Activated CD4-positive, alpha-beta T cell treated with anti-CD3 and anti-CD28 coated beads for 36 hours (primary cell): ENCODE results near the gene GMCL1. TPM values are rescaled to one million over a fixed set of nuclear protein-coding genes. Genes with fewer than 3 reads are reported as not detected.
A peak's percentile ranks its signal among the peaks of the same experiment; 100 is the strongest.
"Not testable (repeated sequence)": the region's sequence is repeated elsewhere in the genome, so short reads cannot be mapped to it uniquely, and the experiment has no call there.

Experiments used
- ATAC-seq: fragments of 200-7000 bp; cut with Tn5 transposase; one replicate; pipeline ENCODE4 v1.10.0; 2021; ENCODE audit warnings: mild to moderate bottlenecking, moderate library complexity
- CTCF ChIA-PET: fragments of 350-600 bp; sonication (Branson Sonifier 250); formaldehyde crosslinking; loops from one replicate; lab custom pipeline; 2021; ENCODE audit warnings: antibody characterized with exemption; lab: Charles Lee
- POLR2A ChIA-PET: fragments of 350-600 bp; sonication (Branson Sonifier 250); formaldehyde crosslinking; loops from one replicate; lab custom pipeline; 2021; ENCODE audit warnings: antibody characterized with exemption, inconsistent platforms; lab: Charles Lee
- DNase-seq: peaks from one replicate; pipeline ENCODE4 v3.0.0-alpha.2; 2020
- H3K27ac Mint-ChIP-seq: one replicate; pipeline ENCODE4 v1.8.0; 2021; ENCODE audit warnings: mixed read lengths
- H3K27me3 Mint-ChIP-seq: one replicate; pipeline ENCODE4 v1.8.0; 2021; ENCODE audit warnings: mixed read lengths
- H3K36me3 Mint-ChIP-seq: one replicate; pipeline ENCODE4 v1.8.0; 2021; ENCODE audit warnings: low read depth, mixed read lengths
- H3K4me1 Mint-ChIP-seq: one replicate; pipeline ENCODE4 v1.8.0; 2021; ENCODE audit warnings: mixed read lengths
- H3K4me3 Mint-ChIP-seq: one replicate; pipeline ENCODE4 v1.8.0; 2021; ENCODE audit warnings: mild to moderate bottlenecking, moderate library complexity, mixed read lengths
- H3K9me3 Mint-ChIP-seq: one replicate; pipeline ENCODE4 v1.8.0; 2021; ENCODE audit warnings: low read depth, mixed read lengths
- intact Hi-C, 2 experiments: fragments of 100-400 bp; cut with DNase I in 1 of 2; cut with micrococcal nuclease in 1 of 2; formaldehyde crosslinking; loops; one replicate each; pipeline versions ENCODE4 v1.14.2 to v1.15.1; 2022 to 2024; cut with DNase I, micrococcal nuclease
- total RNA-seq, 2 experiments: library from RNA; stranded (reverse); gene quantifications; one replicate each; pipeline ENCODE4 v1.2.3, GENCODE V29; 2021

Gene GMCL1
- total RNA-seq, 2 experiments from 2014 or later, result 14.5 to 20.3 TPM

GRCh38 chr2:69858261-69858660 is 28.8 kb downstream of the GMCL1 start:
- H3K27ac Mint-ChIP-seq, result no peak overlapping the region
- no peak overlapping the region for H3K4me3 Mint-ChIP-seq
- intact Hi-C loops, result no loop called here
- ChIA-PET CTCF (interaction anchor here (0.6 to 1.0 kb wide), 5 partner anchors 10 to 14 kb away, joined by 3 to 4 read pairs (median 3); no protein-coding TSS in a partner anchor), POLR2A (no interaction called here)
- no peak for DNase-seq
- H3K36me3 Mint-ChIP-seq, result peaks cover 8% of the 10 kb centered on the region
- no peak for ATAC-seq
- H3K27me3 Mint-ChIP-seq, result no peaks in the 10 kb centered on the region
- H3K9me3 Mint-ChIP-seq, result no peaks in the 10 kb centered on the region
- H3K4me1 Mint-ChIP-seq, result no peaks in the 10 kb centered on the region

DNA sequence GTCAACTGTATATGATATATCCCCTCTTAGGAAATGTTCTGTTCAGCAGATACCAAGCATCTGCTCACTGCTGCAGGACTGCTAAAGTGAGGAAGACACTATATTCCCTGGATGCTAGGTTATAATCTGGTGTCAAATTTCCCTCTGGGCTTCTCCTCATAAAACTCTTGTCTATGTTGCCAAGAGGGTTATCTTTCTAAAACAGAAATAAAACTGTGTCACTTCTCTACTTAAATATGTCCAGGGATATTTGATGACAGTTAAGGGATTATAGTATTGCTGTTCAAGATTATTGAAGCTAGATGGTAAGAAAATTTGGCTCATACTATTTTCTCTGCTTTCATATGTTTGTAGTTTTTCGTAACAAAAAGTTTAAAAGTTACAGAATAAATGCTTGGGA is 33.8 kb downstream of the GMCL1 start:
- POLR2A ChIA-PET, result interaction anchor here (0.7 kb wide), 1 partner anchor 519 kb away, joined by 4 read pairs; no protein-coding TSS in a partner anchor
- no peak for ATAC-seq
- intact Hi-C loops, result no loop called here
- Mint-ChIP-seq H3K4me1 (no peaks in the 10 kb centered on the region), H3K27me3 (no peaks in the 10 kb centered on the region), H3K9me3 (no peaks in the 10 kb centered on the region), H3K4me3 (no peak overlapping the region), H3K27ac (no peak overlapping the region), H3K36me3 (peaks cover 23% of the 10 kb centered on the region)
- CTCF ChIA-PET, result interaction anchor here (0.5 to 2.7 kb wide), 2 partner anchors 60 to 139 kb away, joined by 4 to 12 read pairs; no protein-coding TSS in a partner anchor
- DNase-seq, result no peak

GRCh38 chr2:69888451-69888850 is 59.0 kb downstream of the GMCL1 start:
- CTCF ChIA-PET, result interaction anchor here (0.7 kb wide), 1 partner anchor 404 kb away, joined by 9 read pairs; no protein-coding TSS in a partner anchor
- intact Hi-C loops, result no loop called here

GRCh38 chr2:69889302-69889701 is 59.8 kb downstream of the GMCL1 start:
- intact Hi-C loops, result no loop called here
- H3K4me3 Mint-ChIP-seq, result no peak overlapping the region
- ChIA-PET POLR2A (no interaction called here), CTCF (interaction anchor here (0.6 kb wide), 1 partner anchor 86 kb away, joined by 3 read pairs; no protein-coding TSS in a partner anchor)
- peaks cover 2% of the 10 kb centered on the region for H3K9me3 Mint-ChIP-seq
- ATAC-seq, result no peak
- H3K27me3 Mint-ChIP-seq, result no peaks in the 10 kb centered on the region
- peaks cover 4% of the 10 kb centered on the region for H3K36me3 Mint-ChIP-seq
- DNase-seq, result no peak
- no peak overlapping the region for H3K27ac Mint-ChIP-seq
- peaks cover 8% of the 10 kb centered on the region for H3K4me1 Mint-ChIP-seq

More at GRCh38 chr2:69888451-69888850, 59.0 kb downstream of the GMCL1 start:
- no peak overlapping the region for H3K4me3 Mint-ChIP-seq
- DNase-seq (no peak), ATAC-seq (peak; percentile 49)
- H3K36me3 Mint-ChIP-seq, result no peaks in the 10 kb centered on the region
- H3K27me3 Mint-ChIP-seq, result no peaks in the 10 kb centered on the region
- H3K27ac Mint-ChIP-seq, result no peak overlapping the region
- peaks cover 2% of the 10 kb centered on the region for H3K9me3 Mint-ChIP-seq
- POLR2A ChIA-PET, result no interaction called here
- peaks cover 8% of the 10 kb centered on the region for H3K4me1 Mint-ChIP-seq

- Mint-ChIP-seq H3K36me3 (peaks cover 8% of the 10 kb centered on the region), H3K4me3 (no peak overlapping the region), H3K9me3 (peaks cover 2% of the 10 kb centered on the region), H3K27me3 (no peaks in the 10 kb centered on the region), H3K27ac (no peak overlapping the region), H3K4me1 (peaks cover 22% of the 10 kb centered on the region)
- no peak for DNase-seq
- intact Hi-C loops, result no loop called here
- ChIA-PET POLR2A (no interaction called here), CTCF (interaction anchor here (0.7 kb wide), 1 partner anchor 100 kb away, joined by 3 read pairs; no protein-coding TSS in a partner anchor)
- ATAC-seq, result no peak
Observed at GRCh38 chr2:69890881-69891280, 61.4 kb downstream of the GMCL1 start.

DNA sequence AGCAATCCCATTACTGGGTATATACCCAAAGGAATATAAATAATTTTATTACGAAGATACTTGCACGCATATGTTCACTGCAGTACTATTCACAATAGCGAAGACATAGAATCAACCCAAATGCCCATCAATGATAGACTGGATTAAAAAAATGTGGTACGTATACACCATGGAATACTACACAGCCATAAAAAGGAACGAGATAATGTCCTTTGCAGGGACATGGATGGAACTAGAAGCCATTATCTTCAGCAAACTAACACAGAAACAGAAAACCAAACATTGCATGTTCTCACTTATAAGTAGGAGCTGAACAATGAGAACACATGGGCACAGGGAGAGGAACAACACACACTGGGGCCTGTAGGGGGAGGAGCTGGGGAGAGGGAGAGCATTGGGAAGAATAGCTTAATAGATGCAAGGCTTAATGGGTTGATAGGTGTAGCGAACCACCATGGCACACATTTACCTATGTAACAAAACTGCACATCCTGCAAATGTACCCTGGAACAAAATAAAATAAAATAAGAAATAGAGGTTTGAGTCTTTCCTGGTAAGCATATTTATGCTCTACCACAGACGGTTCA is 63.5 kb downstream of the GMCL1 start:
- H3K9me3 Mint-ChIP-seq, H3K27me3 Mint-ChIP-seq, ATAC-seq, DNase-seq: not testable (repeated sequence)
- Mint-ChIP-seq H3K4me3 (peak overlapping the region; percentile 98), H3K36me3 (peaks cover 18% of the 10 kb centered on the region), H3K4me1 (peaks cover 32% of the 10 kb centered on the region), H3K27ac (peak overlapping the region; percentile 99)
- intact Hi-C loops, result loop anchor here in 1 of 2 experiments (1.0 to 2.0 kb wide), 2 partner anchors 64 to 168 kb away; partner anchors contain the start of gene GMCL1
- ChIA-PET CTCF (interaction anchor here (0.7 to 1.4 kb wide), 6 partner anchors 14 to 323 kb away, joined by 3 to 4 read pairs (median 3); no protein-coding TSS in a partner anchor), POLR2A (interaction anchor here (1.4 kb wide), 1 partner anchor 22 kb away, joined by 7 read pairs; the partner anchor contains the start of gene MXD1)

DNA sequence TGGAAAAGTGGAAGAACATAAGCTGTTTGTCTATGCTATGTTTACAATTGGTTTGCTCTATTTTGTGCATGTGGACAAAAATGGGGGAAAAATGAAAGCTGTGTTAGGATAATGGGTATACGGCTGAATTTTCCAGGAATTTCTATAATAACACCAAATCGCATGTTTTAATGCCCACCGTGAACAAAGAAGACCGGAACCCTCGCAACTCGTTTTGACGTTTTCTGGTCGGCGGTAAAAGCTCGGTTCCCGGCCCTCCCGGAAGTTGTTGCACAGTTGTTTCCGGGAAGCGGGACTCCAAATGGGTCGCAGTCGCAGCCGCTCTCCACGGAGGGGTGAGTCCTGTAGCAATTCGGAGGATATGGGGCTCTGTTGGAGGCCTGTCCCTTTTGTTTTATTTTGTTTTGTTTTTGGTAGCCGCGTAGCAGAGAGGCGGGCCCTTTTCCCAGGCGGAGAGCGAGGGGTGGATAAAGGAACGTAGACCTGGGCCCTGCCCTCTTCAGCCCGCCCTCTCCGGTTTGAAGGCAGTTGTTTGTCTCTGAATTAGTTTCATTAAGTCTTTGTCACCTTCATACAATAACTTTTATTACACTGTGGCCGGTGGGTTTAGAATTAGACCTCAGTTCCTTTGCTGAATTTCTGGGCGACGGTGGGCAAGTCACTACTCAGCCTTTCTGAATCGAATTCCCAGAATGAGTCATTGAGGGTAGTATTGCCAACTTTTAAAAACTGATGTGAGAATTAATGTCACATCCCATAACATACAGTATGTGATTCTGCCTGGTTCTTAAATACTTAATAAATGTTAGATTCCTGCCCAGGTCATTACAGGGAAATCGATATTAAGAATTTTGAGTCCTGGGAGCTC is 64.5 kb downstream of the GMCL1 start, which contains the start of gene SNRNP27:
Gene SNRNP27, plus strand, starts transcription at position 273 of the 868 bp plus-strand sequence. Its CDS starts 29 bp downstream, at position 302.
- ATAC-seq, result peak; percentile 87
- peaks cover 23% of the 10 kb centered on the region for H3K36me3 Mint-ChIP-seq

GRCh38 chr2:69894737-69895136 is 65.3 kb downstream of the GMCL1 start:
- CTCF ChIA-PET, result interaction anchor here (0.5 to 1.4 kb wide), 4 partner anchors 19 to 1098 kb away, joined by 3 to 5 read pairs (median 4); no protein-coding TSS in a partner anchor

More for the DNA sequence above, 64.5 kb downstream of the GMCL1 start, which contains the start of gene SNRNP27:
- H3K27me3 Mint-ChIP-seq, result no peaks in the 10 kb centered on the region
- peaks cover 2% of the 10 kb centered on the region for H3K9me3 Mint-ChIP-seq
- H3K4me3 Mint-ChIP-seq, result peak within 1 kb of the TSS; percentile 98
- POLR2A ChIA-PET, result interaction anchor here (0.6 to 1.4 kb wide), 3 partner anchors 21 to 252 kb away, joined by 4 to 7 read pairs (median 5); partner anchors contain the start of gene MXD1
- peaks cover 34% of the 10 kb centered on the region for H3K4me1 Mint-ChIP-seq
- peak within 1 kb of the TSS; percentile 99 for H3K27ac Mint-ChIP-seq
- peak; percentile 89 for DNase-seq
- CTCF ChIA-PET, result interaction anchor here (0.5 to 1.4 kb wide), 14 partner anchors 13 to 1099 kb away, joined by 3 to 5 read pairs (median 3); no protein-coding TSS in a partner anchor
- intact Hi-C loops, result loop anchor here in 1 of 2 experiments (1.0 to 2.0 kb wide), 2 partner anchors 65 to 169 kb away; partner anchors contain the start of gene GMCL1

DNA sequence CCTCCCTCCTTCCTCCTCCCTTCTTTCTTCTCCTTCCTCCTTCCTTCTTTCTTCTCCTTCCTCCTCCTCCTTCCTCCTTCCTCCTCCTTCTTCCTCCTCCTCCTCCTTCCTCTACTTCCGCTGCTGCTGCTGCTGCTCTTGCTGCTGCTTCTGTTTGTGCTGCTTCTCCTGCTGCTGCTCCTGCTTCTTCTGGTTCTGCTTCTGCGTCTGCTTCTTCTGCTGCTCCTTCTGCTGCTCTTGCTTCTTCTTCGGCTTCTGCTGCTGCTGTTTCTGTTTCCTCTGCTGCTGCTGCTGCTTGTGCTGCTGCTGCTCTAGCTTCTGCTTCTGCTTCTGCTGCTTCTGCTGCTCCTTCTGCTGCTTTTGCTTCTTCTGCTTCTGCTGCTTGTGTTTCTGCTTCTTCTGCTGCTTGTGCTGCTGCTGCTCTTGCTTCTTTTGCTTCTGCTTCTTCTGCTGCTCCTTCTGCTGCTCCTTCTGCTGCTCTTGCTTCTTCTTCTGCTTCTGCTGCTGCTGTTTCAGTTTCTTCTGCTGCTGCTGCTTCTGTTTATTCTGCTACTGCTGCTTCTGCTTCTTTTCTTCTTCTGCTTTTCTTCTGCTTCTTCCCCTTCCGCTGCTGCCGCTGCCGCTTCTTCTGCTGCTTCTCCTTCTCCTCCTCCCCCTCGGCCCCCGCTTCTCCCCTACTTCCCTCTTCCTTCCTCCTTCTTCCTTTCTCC is 72.9 kb downstream of the GMCL1 start:
- CTCF ChIA-PET, result interaction anchor here (0.6 to 5.9 kb wide), 4 partner anchors 11 to 284 kb away, joined by 3 to 28 read pairs (median 3); partner anchors contain the start of gene MXD1

More at GRCh38 chr2:69894737-69895136, 65.3 kb downstream of the GMCL1 start:
- Mint-ChIP-seq H3K36me3 (peaks cover 27% of the 10 kb centered on the region), H3K4me1 (peaks cover 34% of the 10 kb centered on the region), H3K4me3 (peak overlapping the region; percentile 98), H3K27ac (peak overlapping the region; percentile 99)
- H3K27me3 Mint-ChIP-seq, POLR2A ChIA-PET, ATAC-seq, intact Hi-C loops, DNase-seq, H3K9me3 Mint-ChIP-seq: not testable (repeated sequence)

GRCh38 chr2:69907216-69907615 is 77.8 kb downstream of the GMCL1 start:
- ChIA-PET CTCF (interaction anchor here (0.7 to 1.0 kb wide), 2 partner anchors 13 to 177 kb away, joined by 3 read pairs; partner anchors contain the start of gene SNRNP27), POLR2A (interaction anchor here (0.6 kb wide), 1 partner anchor 284 kb away, joined by 3 read pairs; no protein-coding TSS in a partner anchor)
- H3K9me3 Mint-ChIP-seq, result no peaks in the 10 kb centered on the region
- peaks cover 31% of the 10 kb centered on the region for H3K36me3 Mint-ChIP-seq
- intact Hi-C loops, result no loop called here
- DNase-seq (no peak), ATAC-seq (no peak)
- no peak overlapping the region for H3K4me3 Mint-ChIP-seq
- H3K27ac Mint-ChIP-seq, result no peak overlapping the region
- peaks cover 20% of the 10 kb centered on the region for H3K4me1 Mint-ChIP-seq
- no peaks in the 10 kb centered on the region for H3K27me3 Mint-ChIP-seq

More for the DNA sequence above, 72.9 kb downstream of the GMCL1 start:
- ATAC-seq (peak; percentile 24), DNase-seq (peak; percentile 27)
- H3K27me3 Mint-ChIP-seq, result no peaks in the 10 kb centered on the region
- no peaks in the 10 kb centered on the region for H3K9me3 Mint-ChIP-seq
- POLR2A ChIA-PET, result interaction anchor here (1.2 kb wide), 1 partner anchor 289 kb away, joined by 3 read pairs; the partner anchor contains the start of gene C2orf42
- peak overlapping the region; percentile 68 for H3K4me3 Mint-ChIP-seq
- peaks cover 45% of the 10 kb centered on the region for H3K4me1 Mint-ChIP-seq
- peaks cover 54% of the 10 kb centered on the region for H3K36me3 Mint-ChIP-seq
- peak overlapping the region; percentile 86 for H3K27ac Mint-ChIP-seq
- intact Hi-C loops, result no loop called here
